HG03108 (cell line): ENCODE results near the gene CCDC191.

ENCODE experiments used
- ATAC-seq: cut with Tn5 transposase; IDR thresholded peaks from one replicate; pipeline ENCODE4 v1.9.1; 2021; ENCODE audit warnings: moderate library complexity; ENCODE audit not compliant: unreplicated experiment

CCDC191 gene, protein sequence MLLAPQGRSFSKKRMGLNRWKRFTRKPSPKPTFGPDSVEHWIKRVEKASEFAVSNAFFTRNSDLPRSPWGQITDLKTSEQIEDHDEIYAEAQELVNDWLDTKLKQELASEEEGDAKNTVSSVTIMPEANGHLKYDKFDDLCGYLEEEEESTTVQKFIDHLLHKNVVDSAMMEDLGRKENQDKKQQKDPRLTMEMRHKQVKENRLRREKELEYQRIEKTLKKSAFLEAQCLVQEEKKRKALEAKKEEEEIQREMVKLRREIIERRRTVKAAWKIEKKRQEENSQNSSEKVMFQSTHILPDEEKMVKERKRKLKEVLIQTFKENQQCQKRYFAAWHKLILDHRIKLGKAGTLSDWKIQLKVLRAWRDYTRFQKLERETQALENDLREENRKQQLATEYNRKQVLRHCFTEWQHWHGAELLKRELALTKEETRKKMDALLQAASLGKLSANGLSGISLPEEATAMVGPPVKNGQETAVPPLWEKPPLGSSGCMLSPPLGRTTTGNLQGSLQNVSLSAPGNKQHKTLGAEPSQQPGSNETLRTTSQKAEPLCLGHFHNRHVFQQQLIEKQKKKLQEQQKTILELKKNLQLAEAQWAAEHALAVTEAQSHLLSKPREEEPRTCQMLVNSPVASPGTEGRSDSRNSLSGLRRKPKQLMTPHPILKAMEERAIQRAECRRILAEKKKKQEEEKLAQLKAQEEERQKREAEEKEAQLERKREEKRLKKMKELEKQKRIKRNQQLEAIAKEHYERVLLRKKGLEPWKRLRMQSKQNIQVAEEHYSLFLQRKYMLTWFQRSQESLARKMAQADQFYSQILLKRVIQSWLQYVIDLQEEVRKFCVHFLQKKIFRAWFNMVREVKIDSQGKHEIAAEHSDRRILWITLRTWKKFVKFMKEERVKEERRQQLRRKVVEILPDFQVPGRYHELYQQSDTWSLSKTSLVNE

DNA sequence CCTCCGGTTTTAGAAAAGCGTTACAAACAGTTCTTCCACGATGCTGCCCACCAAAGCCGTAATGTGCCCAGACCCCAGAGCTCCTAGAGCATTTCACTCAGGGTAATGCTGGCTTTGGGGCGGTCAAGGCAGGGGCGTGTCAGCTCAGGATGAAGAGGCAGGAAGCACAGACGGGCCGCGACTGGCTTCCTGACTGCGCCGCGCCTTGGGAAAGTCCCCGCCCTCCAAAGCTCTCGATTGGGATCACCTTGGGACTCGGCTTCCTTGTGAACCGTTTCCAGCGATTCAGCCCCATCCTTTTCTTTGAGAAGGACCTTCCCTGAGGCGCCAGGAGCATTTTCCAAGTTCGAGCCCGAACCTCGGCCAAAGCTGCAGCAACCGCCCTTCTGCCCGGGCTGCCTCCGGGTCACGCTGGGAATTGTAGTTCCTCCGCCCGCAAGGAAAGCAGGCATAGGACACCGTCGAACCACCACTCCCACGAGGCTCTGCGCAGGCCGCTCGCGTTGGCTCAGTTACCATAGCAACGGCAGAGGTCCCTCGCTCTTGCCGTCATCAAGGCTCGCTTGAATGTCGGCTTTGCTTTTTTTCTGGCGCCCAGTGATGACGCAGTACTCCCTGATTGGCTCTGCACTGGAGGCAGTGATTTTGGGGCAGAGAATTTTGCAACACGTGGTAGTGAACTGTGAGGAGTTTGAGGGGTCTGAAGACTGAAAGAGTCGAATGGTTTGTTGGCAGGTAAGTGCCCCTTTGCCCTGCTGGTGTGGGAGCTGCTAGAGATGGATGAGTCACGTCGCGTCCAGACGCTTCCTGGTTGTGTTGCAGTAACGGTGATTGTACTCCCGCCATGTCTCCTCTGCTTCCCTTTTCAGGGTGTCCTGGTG, at the start of gene CCDC191, which contains the start of gene QTRT2:
Gene CCDC191 (minus strand): TSS at position 397 of the 881 bp plus-strand sequence. CDS start 60 bp downstream, at position 337.
Gene QTRT2 (plus strand): TSS at position 608 of the 881 bp plus-strand sequence. CDS start 8,521 bp downstream, outside the sequence.
- peak; percentile 96 for ATAC-seq

DNA sequence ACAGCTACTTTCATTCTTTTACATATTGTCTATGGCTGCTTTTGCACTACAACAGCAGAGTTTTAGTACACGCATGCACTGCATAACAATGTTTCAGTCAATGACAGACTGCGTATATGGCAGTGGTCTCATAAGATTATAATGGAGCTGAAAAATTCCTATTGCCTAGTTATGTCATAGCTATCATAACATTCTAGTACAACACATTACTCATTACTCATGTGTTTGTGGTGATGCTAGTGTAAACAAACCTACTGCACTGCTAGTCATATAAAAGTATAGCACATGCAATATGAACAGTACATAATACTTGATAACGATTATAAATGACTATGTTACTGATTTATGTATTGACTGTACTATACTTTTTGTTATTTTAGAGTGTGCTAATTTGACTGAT, 48.1 kb upstream of the CCDC191 start:
- no peak for ATAC-seq

DNA sequence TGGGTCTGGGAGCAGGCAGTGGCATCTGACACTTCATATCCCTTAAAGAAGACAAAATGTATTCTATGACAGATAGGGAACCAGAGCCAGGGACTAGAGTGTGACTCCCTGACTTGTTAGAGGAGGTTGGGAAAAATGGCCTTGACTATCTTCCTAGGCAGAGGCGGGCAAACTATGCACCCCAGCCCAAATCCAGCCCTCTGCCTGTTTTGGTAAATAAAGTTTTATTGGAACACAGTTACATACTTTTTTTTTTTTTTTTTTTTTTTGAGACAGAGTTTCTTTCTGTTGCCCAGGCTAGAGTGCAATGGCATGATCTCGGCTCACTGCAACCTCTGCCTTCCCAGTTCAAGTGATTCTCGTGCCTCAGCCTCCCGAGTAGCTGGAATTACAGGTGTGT, 47.5 kb upstream of the CCDC191 start:
- no peak for ATAC-seq

DNA sequence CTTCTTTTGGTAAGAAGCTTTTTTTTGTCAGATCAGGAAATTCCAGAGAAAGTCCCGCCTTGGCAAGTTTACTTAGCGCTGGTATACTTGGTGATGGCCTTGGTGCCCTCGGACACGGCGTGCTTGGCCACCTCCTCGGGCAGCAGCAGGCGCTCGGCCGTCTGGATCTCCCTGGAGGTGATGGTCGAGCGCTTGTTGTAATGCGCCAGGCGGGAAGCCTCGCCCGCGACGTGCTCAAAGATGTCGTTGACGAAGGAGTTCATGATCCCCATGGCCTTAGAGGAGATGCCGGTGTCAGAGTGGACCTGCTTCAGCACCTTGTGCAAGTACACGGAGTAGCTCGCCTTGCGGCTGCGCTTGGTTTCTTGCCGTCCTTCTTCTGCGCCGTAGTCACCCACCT, 46.9 kb upstream of the CCDC191 start:
- ATAC-seq: no peak

DNA sequence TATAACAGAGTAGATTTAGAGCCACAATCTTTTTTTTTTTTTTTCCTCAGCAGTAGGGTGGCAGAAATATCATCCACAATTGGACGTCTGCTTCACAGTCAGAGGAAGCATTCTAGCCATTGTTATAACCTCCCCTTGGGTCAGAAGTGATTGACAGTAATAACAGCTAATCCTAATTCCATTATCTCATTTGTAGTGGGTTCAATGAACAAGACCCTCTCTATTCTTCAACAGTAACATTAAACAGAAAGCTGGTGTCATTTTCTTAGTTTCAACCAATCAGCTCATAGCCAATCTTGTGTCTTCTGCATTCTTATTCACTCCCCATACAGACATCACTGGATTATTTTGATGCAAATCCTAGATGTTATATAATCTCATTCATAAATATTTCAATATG, 44.8 kb upstream of the CCDC191 start:
- no peak for ATAC-seq

DNA sequence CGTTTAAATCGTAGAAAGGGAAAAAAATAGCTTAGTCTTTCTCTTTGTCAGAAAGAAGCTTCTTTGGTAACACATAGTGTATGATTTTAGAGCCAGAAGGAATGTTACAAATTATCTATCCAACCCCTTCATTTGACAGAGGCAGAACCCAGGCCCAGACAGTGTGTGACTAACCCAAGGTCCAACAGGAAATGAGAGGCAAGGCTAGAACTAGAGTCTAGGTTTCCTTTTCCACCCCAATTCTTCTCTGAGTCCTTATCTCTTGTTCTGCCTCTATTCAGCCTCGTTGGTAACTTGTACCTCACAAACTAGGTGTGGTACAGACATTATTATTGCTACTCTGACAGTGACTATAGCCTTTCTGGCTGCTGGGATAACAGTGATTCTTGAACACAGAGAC, 39.5 kb upstream of the CCDC191 start:
- no peak for ATAC-seq

DNA sequence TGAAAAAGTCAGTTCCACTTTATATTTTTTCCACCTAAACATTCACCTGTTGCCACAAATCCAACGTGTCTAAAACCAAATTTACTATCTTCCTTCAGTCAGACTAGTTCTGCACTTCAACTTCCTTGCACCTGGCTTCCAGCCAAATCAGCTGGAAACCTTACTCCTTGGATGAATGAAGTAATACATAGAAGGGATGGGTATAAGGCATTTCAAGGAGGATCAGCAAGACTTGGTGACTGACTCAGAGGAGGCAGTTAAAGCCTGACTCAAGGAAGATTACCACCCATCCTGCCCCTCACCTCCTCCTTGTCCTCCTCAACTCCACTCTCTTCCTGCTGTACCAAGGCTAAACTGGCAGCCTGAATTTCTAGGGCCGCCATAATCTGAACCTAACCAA, 37.3 kb upstream of the CCDC191 start:
- no peak for ATAC-seq

DNA sequence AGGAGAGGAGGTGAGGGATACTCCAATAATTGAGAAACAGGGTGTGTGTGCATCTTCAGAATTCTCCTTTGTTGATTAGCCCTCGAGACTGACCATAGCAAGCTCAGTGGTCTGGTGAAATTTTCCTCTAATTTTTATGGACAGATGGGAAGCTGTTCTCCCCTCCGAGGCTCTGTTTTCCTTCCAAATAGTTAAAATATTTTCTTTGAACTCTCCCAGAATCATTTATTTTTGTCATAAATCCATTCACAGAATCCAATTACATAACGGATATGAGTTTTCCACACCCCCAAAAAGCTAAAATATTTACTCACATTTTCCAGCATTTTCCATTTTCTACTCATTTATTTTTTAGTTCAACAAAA, 36.7 kb upstream of the CCDC191 start:
- no peak for ATAC-seq

DNA sequence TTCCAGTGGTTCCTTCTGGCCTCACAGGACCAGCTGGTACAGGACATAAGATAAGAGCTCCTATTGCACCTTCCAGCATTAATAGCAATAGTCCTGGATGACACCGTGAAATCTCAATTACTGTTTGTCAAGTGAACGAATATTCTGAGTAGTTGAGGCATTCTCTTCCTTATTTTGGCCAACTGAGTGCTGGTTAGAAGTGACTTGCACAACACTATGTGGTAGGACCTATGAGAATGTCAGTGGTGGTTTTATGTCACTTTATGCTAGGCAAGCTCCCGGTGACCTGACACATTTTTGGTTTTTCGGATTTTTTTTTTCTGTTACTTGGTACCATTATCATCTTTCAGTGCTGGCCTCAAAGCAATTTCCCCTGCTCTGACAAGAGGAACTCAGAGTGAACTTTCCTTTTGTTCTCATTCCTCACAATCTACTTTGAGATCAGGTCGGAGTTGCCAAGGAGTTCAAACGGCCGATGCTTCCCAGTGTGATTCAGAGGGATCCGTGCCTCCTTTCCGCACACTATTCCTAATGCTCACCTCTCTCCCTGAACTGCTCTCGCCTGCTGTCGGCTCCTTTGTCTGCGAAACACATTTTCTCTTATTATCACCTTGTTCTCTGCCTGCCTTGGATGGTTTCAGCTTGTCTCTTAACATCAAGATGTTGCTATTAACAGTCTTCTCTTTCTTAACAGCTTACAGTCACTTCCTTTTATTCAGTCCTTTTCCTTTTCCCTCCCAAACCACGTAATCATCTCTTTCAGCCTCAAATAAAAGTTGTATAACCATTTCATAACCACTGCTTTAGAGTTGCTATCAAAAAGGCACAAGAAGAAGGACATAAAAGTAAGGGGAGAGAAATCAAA, 36.1 kb upstream of the CCDC191 start:
- ATAC-seq: no peak

DNA sequence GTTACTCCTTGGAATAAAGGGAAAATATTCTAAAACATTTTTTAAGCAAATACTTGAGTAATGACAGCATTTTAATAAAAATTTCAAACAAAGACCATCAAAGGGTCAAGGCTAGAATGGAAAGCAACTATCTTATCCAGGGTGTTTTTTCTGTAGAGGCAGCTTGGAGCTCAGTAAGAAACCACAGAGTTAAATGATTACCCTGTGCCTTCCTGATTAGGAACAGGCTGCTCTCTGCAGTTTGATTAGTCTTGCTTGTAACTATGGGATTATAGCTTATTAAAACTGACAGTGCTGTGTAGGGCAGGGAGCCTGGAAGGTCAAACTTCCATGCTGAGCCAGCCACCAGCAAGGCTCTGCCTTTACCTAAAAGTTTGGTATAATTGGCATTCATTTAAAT, 33.3 kb upstream of the CCDC191 start:
- no peak for ATAC-seq

DNA sequence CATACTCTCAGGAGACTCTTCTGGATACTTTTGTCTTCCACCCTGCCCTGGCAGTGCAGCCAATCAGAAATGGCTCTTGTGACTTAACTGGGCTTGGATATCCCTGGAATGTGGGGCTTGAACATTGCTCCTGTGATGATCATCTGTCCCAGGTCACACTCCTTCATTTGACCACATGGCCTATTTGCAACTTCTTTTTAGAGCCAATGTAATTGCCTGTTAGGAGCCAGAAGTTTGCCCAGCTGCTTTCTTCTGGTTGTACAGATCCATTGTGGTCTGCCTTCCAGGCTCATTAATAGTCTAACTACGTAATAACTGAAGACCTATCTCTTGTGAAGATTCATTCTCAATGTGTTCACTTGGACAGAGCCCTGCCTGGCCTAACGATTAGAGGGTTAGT, 30.0 kb upstream of the CCDC191 start:
- ATAC-seq: no peak

DNA sequence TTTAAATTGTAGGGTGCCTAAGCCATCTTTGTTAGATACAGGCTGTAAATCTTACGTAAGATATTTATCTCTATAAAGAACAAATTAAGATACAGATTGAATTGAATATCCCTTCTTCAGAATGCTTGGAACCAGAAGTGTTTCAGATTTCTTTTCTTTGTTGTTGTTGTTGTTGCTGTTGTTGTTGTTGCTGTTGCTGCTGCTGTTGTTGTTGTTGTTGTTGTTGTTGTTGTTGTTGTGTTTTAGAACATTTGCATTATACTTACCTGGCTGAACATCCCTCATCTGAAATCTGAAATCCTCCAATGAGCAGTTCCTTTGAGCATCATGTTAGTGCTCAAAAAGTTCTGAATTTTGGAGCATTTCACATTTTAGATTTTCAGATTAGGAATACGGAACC, 26.8 kb upstream of the CCDC191 start:
- ATAC-seq: no peak

DNA sequence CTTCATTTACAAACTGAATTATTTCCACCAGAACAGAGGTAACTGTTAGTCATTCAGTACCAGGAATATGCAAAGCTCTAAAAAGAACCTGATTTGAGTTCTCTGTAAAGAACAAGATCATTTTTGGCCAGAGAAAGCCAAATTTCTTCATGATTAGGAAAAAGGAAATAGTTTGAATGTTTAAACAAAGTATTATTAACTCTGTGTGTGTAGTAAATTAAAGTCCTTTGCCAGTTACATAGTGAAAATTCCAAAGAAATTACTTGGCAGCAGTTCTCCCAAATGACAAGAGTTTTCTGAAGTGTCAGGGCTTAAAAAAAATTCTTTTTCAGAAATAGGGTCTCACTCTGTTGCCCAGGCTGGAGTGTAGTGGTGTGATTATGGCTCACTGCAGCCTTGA, 24.7 kb upstream of the CCDC191 start:
- no peak for ATAC-seq

DNA sequence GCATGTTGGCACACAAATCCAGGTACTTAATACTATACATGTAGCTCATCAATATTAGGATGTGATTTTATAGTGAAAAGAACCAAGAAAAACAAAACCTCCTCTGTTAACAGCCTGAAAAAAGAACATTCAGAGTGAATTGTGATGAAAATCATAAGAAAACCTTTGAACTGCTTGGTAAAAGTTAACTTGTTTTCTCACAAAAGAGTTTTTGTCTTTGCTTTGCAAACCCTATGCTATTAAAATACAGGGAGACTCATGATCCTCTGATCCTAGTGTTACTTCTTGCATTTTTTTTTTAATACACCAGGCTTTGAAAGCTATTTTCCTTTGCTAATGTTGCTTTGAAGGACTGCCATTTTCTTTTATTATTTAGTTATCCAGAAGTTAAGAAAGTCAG, 23.9 kb upstream of the CCDC191 start:
- ATAC-seq: no peak

DNA sequence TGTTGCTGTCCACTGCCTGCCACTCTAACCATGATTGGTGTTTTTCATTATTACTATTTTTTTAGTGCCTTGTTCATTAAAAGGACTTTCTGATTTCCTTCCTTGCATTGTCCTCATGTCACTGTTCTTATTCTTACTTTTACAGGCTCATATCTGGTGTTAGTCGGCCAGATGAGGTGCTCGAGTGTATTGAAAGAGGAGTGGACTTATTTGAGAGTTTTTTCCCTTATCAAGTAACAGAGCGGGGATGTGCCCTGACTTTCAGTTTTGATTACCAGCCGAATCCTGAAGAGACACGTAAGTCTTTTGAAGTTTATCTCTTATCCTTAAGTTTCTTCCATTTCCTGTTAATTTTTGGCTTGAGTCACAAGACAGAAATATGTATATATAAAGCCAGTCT, 23.4 kb upstream of the CCDC191 start:
- no peak for ATAC-seq

DNA sequence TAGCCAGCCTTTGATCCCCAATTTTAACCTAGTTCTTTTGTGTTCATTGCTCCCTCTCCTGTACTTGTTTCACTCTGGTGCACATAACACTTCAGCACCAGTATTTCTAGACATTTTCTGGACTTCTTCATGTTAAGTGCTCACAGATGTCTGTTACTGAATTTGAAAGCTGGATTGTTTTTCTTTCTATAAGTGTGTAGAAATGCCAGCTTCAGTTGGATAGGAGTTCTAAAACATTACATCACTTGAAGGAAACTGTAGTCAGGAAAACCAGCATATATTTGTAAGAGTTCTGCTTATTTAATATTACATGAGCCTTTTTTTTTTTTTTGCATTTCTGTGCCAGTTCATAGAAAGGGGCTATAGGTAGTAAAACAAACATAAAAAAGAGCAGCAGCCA, 21.8 kb upstream of the CCDC191 start:
- ATAC-seq: no peak

DNA sequence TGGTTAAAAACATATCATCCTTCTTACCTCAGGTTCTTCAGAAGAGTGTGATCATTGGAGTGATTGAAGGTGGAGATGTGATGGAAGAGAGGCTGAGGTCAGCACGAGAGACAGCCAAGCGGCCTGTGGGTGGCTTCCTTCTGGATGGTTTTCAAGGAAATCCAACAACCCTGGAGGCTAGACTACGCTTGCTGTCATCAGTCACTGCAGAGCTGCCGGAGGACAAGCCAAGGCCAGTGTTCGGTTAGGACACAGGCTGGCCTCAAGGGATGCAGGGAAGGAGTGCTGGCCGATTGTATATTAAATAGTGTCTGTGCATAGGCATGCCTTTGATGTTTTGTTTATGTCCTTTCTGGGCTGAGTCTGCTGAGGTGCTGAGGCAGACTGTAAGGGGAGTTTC, 20.4 kb upstream of the CCDC191 start:
- no peak for ATAC-seq

DNA sequence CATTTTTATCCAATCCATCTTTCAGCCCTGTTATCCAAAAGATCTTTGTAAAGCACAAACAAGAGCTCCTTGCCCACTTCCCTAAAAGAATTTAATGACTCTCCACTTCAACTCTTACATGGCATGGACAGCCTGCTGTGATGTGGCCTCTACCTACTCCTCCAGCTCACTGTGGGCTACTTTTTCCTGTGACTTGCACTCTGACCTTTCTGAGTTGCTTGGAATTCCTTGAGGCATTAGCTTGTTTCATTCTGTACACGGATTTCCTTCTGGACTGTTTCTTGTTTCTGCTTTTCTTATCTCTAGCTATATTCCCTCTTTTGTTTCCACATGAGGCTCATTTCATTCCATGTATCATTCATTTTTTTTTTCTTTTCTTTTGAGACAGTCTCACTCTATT, 15.5 kb upstream of the CCDC191 start:
- ATAC-seq: no peak

DNA sequence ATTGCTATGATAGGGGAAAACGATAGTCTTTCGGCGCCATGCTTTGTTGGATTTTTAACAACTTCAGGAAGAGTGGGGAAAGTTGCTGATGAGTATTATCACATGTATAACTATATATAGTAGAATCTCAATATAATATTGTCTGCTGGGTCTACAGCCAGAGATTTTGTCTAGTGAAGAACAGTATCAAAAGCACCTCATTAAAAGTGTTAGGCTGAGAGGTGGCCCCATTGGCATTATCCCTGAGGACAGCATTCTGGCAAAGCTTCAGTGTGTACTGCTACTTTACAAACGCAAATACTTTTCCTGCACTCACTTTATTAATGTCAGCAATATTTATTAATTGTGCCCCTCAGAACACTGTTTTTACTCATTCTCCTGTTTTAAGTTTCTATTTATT, 12.0 kb upstream of the CCDC191 start:
- ATAC-seq: no peak

DNA sequence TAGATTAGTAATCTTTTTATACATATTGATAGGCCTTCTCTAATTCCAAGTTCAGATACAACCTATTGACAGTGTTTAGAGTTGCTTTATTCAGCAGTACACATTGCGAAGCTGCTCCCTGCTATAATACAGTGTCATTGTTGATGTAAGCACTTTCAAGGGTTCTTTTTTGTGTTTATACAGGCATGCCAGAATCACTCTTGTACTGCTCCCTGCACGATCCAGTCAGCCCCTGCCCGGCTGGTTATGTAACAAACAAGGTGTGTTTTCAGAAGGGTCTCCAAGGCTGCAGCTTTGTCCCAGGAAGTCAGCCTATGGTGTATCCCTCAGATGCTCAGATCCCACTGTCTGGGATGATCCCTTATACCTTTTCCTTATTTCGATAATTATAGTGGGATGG, 11.5 kb upstream of the CCDC191 start:
- ATAC-seq: no peak
